ENCODE results near the gene CTAG1A.

- TF ChIP-seq POLR2A (IDR thresholded peaks at IDR 0.05; ENCODE audit: low read length): no peak
- no peak for TF ChIP-seq GATA1 (IDR thresholded peaks at IDR 0.05; ENCODE audit: low read depth, low read length)
Observed at GRCh38 chrX:154597221-154597620, 12.3 kb downstream of the CTAG1A start.

Measured in erythroblast (primary cell).